Measurements from ENCODE around the gene PLPPR1. TPM values are rescaled to one million over a fixed set of nuclear protein-coding genes. Genes with fewer than 3 reads are reported as not detected.

The PLPPR1 gene
- total and polyA plus RNA-seq, 2 of the 4 experiments (the other 2 are of a cell fraction), result not detected

GRCh38 chr9:101332362-101332761, 303.8 kb downstream of the PLPPR1 start:
- no peak overlapping the region for H3K27ac ChIP-seq (ENCODE audit: insufficient read depth, low read length)
- H3K9me1 ChIP-seq (ENCODE audit: insufficient read depth, low read length), result no peaks in the 10 kb centered on the region
- no peak overlapping the region for H2AK9ac ChIP-seq (replicated peaks; ENCODE audit: low read depth, low read length, poor library complexity)
- no CpG with 5 or more reads among the region's 1 CpG for WGBS, 2 experiments (ENCODE audit: extremely low coverage in 2 of 2, insufficient read length in 1 of 2)
- no peak overlapping the region for H2AK5ac ChIP-seq (ENCODE audit: low read depth, low read length)
- H3K79me1 ChIP-seq (ENCODE audit: low read depth in 1 of 2, low read length in 2 of 2), result no peaks in the 10 kb centered on the region
- H2BK5ac ChIP-seq (ENCODE audit: low read depth, low read length, poor library complexity, severe bottlenecking), result no peak overlapping the region
- dilution Hi-C loops (cut with HindIII; ENCODE audit: low sequenced_read_pairs, unreplicated experiment), result no loop called here
- H3K4ac ChIP-seq (ENCODE audit: low read depth, low read length), result no peak overlapping the region
- H3K23ac ChIP-seq (ENCODE audit: low read depth, low read length), result no peak overlapping the region
- no peaks in the 10 kb centered on the region; the same call in 1 of the 2 replicates for H3K27me3 ChIP-seq (ENCODE audit: control insufficient read depth, insufficient read depth, low read length)
- no peak overlapping the region for H3K9ac ChIP-seq (ENCODE audit: low read depth, low read length)
- H2BK120ac ChIP-seq (ENCODE audit: low read depth, low read length), result no peak overlapping the region
- no peak overlapping the region for H4K8ac ChIP-seq (ENCODE audit: low read depth in 2 of 2, low read length in 2 of 2)
- no peak overlapping the region for H3K56ac ChIP-seq (ENCODE audit: extremely low read depth, insufficient read depth, low read length)
- no peaks in the 10 kb centered on the region for H3K4me1 ChIP-seq (ENCODE audit: control insufficient read depth, insufficient read depth, low read length)
- H4K5ac ChIP-seq (ENCODE audit: low read depth, low read length), result no peak overlapping the region
- POLR2A ChIA-PET (ENCODE audit: unreplicated experiment), result no interaction called here
- no peak overlapping the region for H2BK20ac ChIP-seq (ENCODE audit: low read depth, low read length)
- DNase-seq (no peak), ATAC-seq (ENCODE audit: low read depth) (no peak)
- H2BK15ac ChIP-seq (ENCODE audit: low read depth, low read length), result no peak overlapping the region
- in situ Hi-C loops (cut with MboI; ENCODE audit: low sequenced_read_pairs), result no loop called here
- H3K4me3 ChIP-seq (ENCODE audit: insufficient read depth, low read depth, low read length), result no peak overlapping the region
- CTCF ChIA-PET, result interaction anchor here (0.8 kb wide), 1 partner anchor 11 kb away, joined by 3 read pairs; no protein-coding TSS in a partner anchor
- no peak overlapping the region for H3K14ac ChIP-seq (replicated peaks; ENCODE audit: low read depth, low read length)
- H4K91ac ChIP-seq (ENCODE audit: insufficient read depth, low read depth, low read length), result no peak overlapping the region
- H3K9me3 ChIP-seq (ENCODE audit: control insufficient read depth, insufficient read depth, low read length), result no peaks in the 10 kb centered on the region
- TF ChIP-seq MAZ (IDR thresholded peaks at IDR 0.05; ENCODE audit: borderline replicate concordance, low read depth, low read length) (no peak), CEBPB (IDR thresholded peaks at IDR 0.05; ENCODE audit: low read depth, low read length) (no peak), POLR2A (IDR thresholded peaks at IDR 0.05; ENCODE audit: low read depth, low read length) (no peak), ELK1 (IDR thresholded peaks at IDR 0.05; ENCODE audit: borderline replicate concordance, low read depth, low read length) (no peak), MAFK (IDR thresholded peaks at IDR 0.05; ENCODE audit: low read depth, low read length) (no peak), RAD21 (IDR thresholded peaks at IDR 0.05; ENCODE audit: low read length) (no peak), CTCF (conservative IDR thresholded peaks at IDR 0.05; ENCODE audit: low read depth, low read length) (no peak), MXI1 (IDR thresholded peaks at IDR 0.05; ENCODE audit: borderline replicate concordance, low read depth, low read length) (no peak), RFX5 (IDR thresholded peaks at IDR 0.05; ENCODE audit: low read depth, low read length) (no peak), USF2 (IDR thresholded peaks at IDR 0.05; ENCODE audit: low read depth, low read length) (no peak), NFE2L2 (IDR thresholded peaks at IDR 0.05; ENCODE audit: low read depth, low read length) (no peak), SMC3 (IDR thresholded peaks at IDR 0.05; ENCODE audit: low read depth, low read length) (no peak), CHD1 (IDR thresholded peaks at IDR 0.05; ENCODE audit: low read depth, low read length) (no peak)
- H2AFZ ChIP-seq (replicated peaks; ENCODE audit: low read length, poor library complexity), result no peak overlapping the region
- BruUV-seq (replicated peaks), result no TSS peak
- H3K4me2 ChIP-seq (ENCODE audit: low read depth, low read length), result no peak overlapping the region
- intact Hi-C loops (cut with micrococcal nuclease), result no loop called here
- no peak overlapping the region for H3K18ac ChIP-seq (ENCODE audit: low read depth, low read length)
- no peaks in the 10 kb centered on the region for H4K20me1 ChIP-seq (ENCODE audit: insufficient read depth, low read length)
- no peaks in the 10 kb centered on the region for H3K36me3 ChIP-seq (ENCODE audit: control insufficient read depth, insufficient read depth, low read length)
